H1 (cell line): Measurements from ENCODE around the gene PAQR9. TPM values are rescaled to one million over a fixed set of nuclear protein-coding genes. Genes with fewer than 3 reads are reported as not detected.
A peak's percentile ranks its signal among the peaks of the same experiment; 100 is the strongest.

Experiments
- CTCF ChIA-PET: fragments of 300-600 bp; sonication (Branson Sonifier 250); formaldehyde crosslinking; loops from one replicate; lab custom pipeline; 2021; ENCODE audit not compliant: partially characterized antibody; lab: Charles Lee
- POLR2A ChIA-PET: fragments of 300-600 bp; sonication (Branson Sonifier 250); formaldehyde crosslinking; loops from one replicate; lab custom pipeline; 2021; ENCODE audit warnings: inconsistent platforms; ENCODE audit not compliant: partially characterized antibody; lab: Charles Lee
- DNase-seq, 2 experiments: peaks; one replicate each; pipeline versions ENCODE4 v3.0.0 to v3.0.0-alpha.2; 2010 to 2022; ENCODE audit warnings: low spot score in 2 of 2, low read depth in 1 of 2, mixed read lengths in 1 of 2
- FAIRE-seq: peaks from 2 replicates; lab custom pipeline; 2011; peaks lifted over from hg19 to GRCh38; lab: Jason Lieb, UNC
- H2AFZ ChIP-seq: 2 replicates; pipeline ENCODE4 v1.8.1; 2012; ENCODE audit warnings: low read length, inconsistent platforms
- H2AK5ac ChIP-seq: 2 replicates; pipeline ENCODE4 v1.6.1; 2013; ENCODE audit warnings: low read depth, low read length
- H2BK120ac ChIP-seq: replicated peaks from 2 replicates; pipeline ENCODE3; 2013; ENCODE audit warnings: low read depth, low read length, inconsistent platforms
- H2BK12ac ChIP-seq: 2 replicates; pipeline ENCODE4 v1.6.1; 2013; ENCODE audit warnings: low read depth, low read length
- H2BK15ac ChIP-seq: 2 replicates; pipeline ENCODE4 v1.6.1; 2013; ENCODE audit warnings: low read length
- H2BK20ac ChIP-seq: 2 replicates; pipeline ENCODE4 v1.6.1; 2013; ENCODE audit warnings: low read length
- H2BK5ac ChIP-seq: 2 replicates; pipeline ENCODE4 v1.6.1; 2013; ENCODE audit warnings: low read depth, low read length
- H3K14ac ChIP-seq: 2 replicates; pipeline ENCODE4 v1.6.1; 2013; ENCODE audit warnings: inconsistent platforms; ENCODE audit not compliant: insufficient read length
- H3K18ac ChIP-seq: 2 replicates; pipeline ENCODE4 v1.6.1; 2013; ENCODE audit warnings: low read length; ENCODE audit errors: extremely low read depth
- H3K23ac ChIP-seq: 2 replicates; pipeline ENCODE4 v1.6.1; 2013; ENCODE audit warnings: inconsistent platforms; ENCODE audit not compliant: insufficient read length
- H3K23me2 ChIP-seq: 2 replicates; pipeline ENCODE4 v1.6.1; 2013; ENCODE audit warnings: low read depth, low read length
- H3K27ac ChIP-seq: 2 replicates; pipeline ENCODE4 v1.6.1; 2011; ENCODE audit warnings: low read depth, low read length, inconsistent platforms
- H3K27me3 ChIP-seq, 4 experiments: replicated peaks in 1 of 4; 1 replicate in 1 of 4; 2 replicates in 3 of 4; pipeline versions ENCODE4 v1.6.1 to v1.8.1; 2011 to 2013; ENCODE audit warnings: low read length in 3 of 4, mild to moderate bottlenecking in 3 of 4, inconsistent platforms in 2 of 4, mixed read lengths in 2 of 4, moderate library complexity in 1 of 4; ENCODE audit not compliant: control insufficient read depth in 3 of 4, insufficient read depth in 3 of 4; ENCODE audit errors: extremely low read depth in 1 of 4
- H3K36me3 ChIP-seq, 4 experiments: 2 replicates each; pipeline versions ENCODE4 v1.6.1 to v1.8.1; 2011 to 2013; ENCODE audit warnings: mild to moderate bottlenecking in 4 of 4, low read length in 3 of 4, moderate library complexity in 2 of 4, control low read depth in 1 of 4, inconsistent platforms in 1 of 4; ENCODE audit not compliant: insufficient read depth in 4 of 4, control insufficient read depth in 2 of 4
- H3K4ac ChIP-seq: replicated peaks from 2 replicates; pipeline ENCODE3; 2013; ENCODE audit warnings: low read length, low read depth, mixed read lengths, inconsistent platforms; ENCODE audit not compliant: insufficient read length
- H3K4me1 ChIP-seq, 4 experiments: replicated peaks in 1 of 4; 1 replicate in 1 of 4; 2 replicates in 3 of 4; pipeline versions ENCODE4 v1.6.1 to v1.8.1; 2011 to 2013; ENCODE audit warnings: low read length in 3 of 4, inconsistent platforms in 2 of 4, mixed read lengths in 1 of 4; ENCODE audit not compliant: insufficient read depth in 4 of 4, control insufficient read depth in 3 of 4
- H3K4me2 ChIP-seq, 2 experiments: 2 replicates each; pipeline versions ENCODE4 v1.6.1 to v1.8.1; 2011 to 2013; ENCODE audit warnings: low read depth in 2 of 2, low read length in 2 of 2, control low read depth in 1 of 2, inconsistent platforms in 1 of 2, mild to moderate bottlenecking in 1 of 2; ENCODE audit not compliant: insufficient read depth in 1 of 2
- H3K4me3 ChIP-seq, 4 experiments: fragments of 200-600, 300-600 bp in 1 of 4; sonication (generic), shearing (Covaris generic), sonication (Bioruptor Twin) in 1 of 4; 2 replicates each; pipeline versions ENCODE4 v1.5.1 to v1.8.1; 2011 to 2016; ENCODE audit warnings: low read length in 4 of 4, low read depth in 3 of 4, control low read depth in 2 of 4, inconsistent platforms in 2 of 4, mild to moderate bottlenecking in 2 of 4, mixed read lengths in 1 of 4, moderate library complexity in 1 of 4; ENCODE audit not compliant: insufficient read depth in 2 of 4; ENCODE audit errors: extremely low read depth in 1 of 4
- H3K56ac ChIP-seq: replicated peaks from 2 replicates; pipeline ENCODE3; 2013; ENCODE audit warnings: low read depth, mild to moderate bottlenecking, mixed read lengths, low read length, inconsistent platforms; ENCODE audit not compliant: insufficient read length
- H3K79me1 ChIP-seq: 2 replicates; pipeline ENCODE4 v1.6.1; 2013; ENCODE audit warnings: low read depth, low read length, control low read depth
- H3K79me2 ChIP-seq, 2 experiments: 2 replicates each; pipeline versions ENCODE4 v1.6.1 to v1.8.1; 2012 to 2013; ENCODE audit warnings: low read length in 2 of 2, mild to moderate bottlenecking in 2 of 2, inconsistent platforms in 1 of 2; ENCODE audit not compliant: insufficient read depth in 2 of 2, control insufficient read depth in 1 of 2
- H3K9ac ChIP-seq, 4 experiments: replicated peaks in 1 of 4; 1 replicate in 1 of 4; 2 replicates in 3 of 4; pipeline versions ENCODE4 v1.6.1 to v1.8.1; 2011 to 2013; ENCODE audit warnings: low read depth in 3 of 4, low read length in 3 of 4, control low read depth in 2 of 4, mild to moderate bottlenecking in 2 of 4, moderate library complexity in 2 of 4, inconsistent platforms in 1 of 4; ENCODE audit errors: extremely low read depth in 1 of 4
- H3K9me3 ChIP-seq, 2 experiments: 2 replicates each; pipeline versions ENCODE4 v1.6.1 to v1.8.1; 2012 to 2013; ENCODE audit warnings: mild to moderate bottlenecking in 2 of 2, moderate library complexity in 2 of 2, control low read depth in 1 of 2, inconsistent platforms in 1 of 2, low read depth in 1 of 2, low read length in 1 of 2, mixed read lengths in 1 of 2; ENCODE audit not compliant: insufficient read depth in 2 of 2
- H4K20me1 ChIP-seq, 2 experiments: replicated peaks in 1 of 2; 2 replicates each; pipeline versions ENCODE3 to v1.8.1; 2011 to 2013; ENCODE audit warnings: inconsistent platforms in 2 of 2, low read length in 2 of 2, mild to moderate bottlenecking in 1 of 2; ENCODE audit not compliant: insufficient read depth in 2 of 2, control insufficient read depth in 1 of 2
- H4K5ac ChIP-seq: 2 replicates; pipeline ENCODE4 v1.6.1; 2013; ENCODE audit warnings: low read length, low read depth, mixed read lengths, inconsistent platforms; ENCODE audit not compliant: insufficient read length
- H4K8ac ChIP-seq: 2 replicates; pipeline ENCODE4 v1.8.0; 2013; ENCODE audit warnings: mild to moderate bottlenecking, moderate library complexity, low read length, inconsistent platforms; ENCODE audit not compliant: insufficient read depth; ENCODE audit errors: extremely low read depth
- H4K91ac ChIP-seq: replicated peaks from 2 replicates; pipeline ENCODE3; 2013; ENCODE audit warnings: low read length, mixed read lengths, inconsistent platforms; ENCODE audit not compliant: insufficient read length
- BRCA1 ChIP-seq: IDR thresholded peaks from 2 replicates; pipeline ENCODE4 v1.6.1; 2012; ENCODE audit warnings: low read depth, low read length, improper control_type of control experiment
- HDAC2 ChIP-seq, 2 experiments: fragments of 300-600 bp in 1 of 2; sonication (generic) in 1 of 2; IDR thresholded peaks; 2 replicates each; pipeline ENCODE4 v1.6.1; 2011 to 2012; ENCODE audit warnings: low read depth in 2 of 2, low read length in 2 of 2, mild to moderate bottlenecking in 2 of 2, moderate library complexity in 2 of 2, borderline replicate concordance in 1 of 2, inconsistent platforms in 1 of 2
- KDM4A ChIP-seq: IDR thresholded peaks from one replicate; pipeline ENCODE4 v1.7.1; 2012; ENCODE audit warnings: low read depth, mild to moderate bottlenecking, moderate library complexity, low read length, inconsistent platforms; ENCODE audit not compliant: severe bottlenecking
- NANOG ChIP-seq: IDR thresholded peaks from 2 replicates; pipeline ENCODE4 v1.6.1; 2011; ENCODE audit warnings: low read length, low read depth, mild to moderate bottlenecking, inconsistent platforms; ENCODE audit not compliant: insufficient read depth, poor library complexity, severe bottlenecking
- NRF1 ChIP-seq: IDR thresholded peaks from 2 replicates; pipeline ENCODE4 v1.6.1; 2011; ENCODE audit warnings: mild to moderate bottlenecking, low read depth, low read length, improper control_type of control experiment
- SAP30 ChIP-seq: fragments of 300-600 bp; sonication (generic); IDR thresholded peaks from 2 replicates; pipeline ENCODE4 v1.7.1; 2012; ENCODE audit warnings: low read length, moderate library complexity, mild to moderate bottlenecking, inconsistent platforms; ENCODE audit not compliant: insufficient read depth, insufficient replicate concordance
- SIRT6 ChIP-seq: IDR thresholded peaks from one replicate; pipeline ENCODE4 v1.7.1; 2012; ENCODE audit warnings: low read length, inconsistent platforms
- TAF7 ChIP-seq: optimal IDR thresholded peaks from 2 replicates; pipeline ENCODE3; 2011; ENCODE audit warnings: low read depth, mild to moderate bottlenecking, inconsistent platforms, low read length, moderate library complexity, borderline replicate concordance
- YY1 ChIP-seq: IDR thresholded peaks from 2 replicates; pipeline ENCODE4 v1.6.1; 2011; ENCODE audit warnings: low read depth, mild to moderate bottlenecking, low read length
- WGBS, 2 experiments: shearing (Covaris generic) in 1 of 2; methylation state at CpG; one replicate each; pipeline versions ENCODE4 v1.1.6 to v1.1.7; 2013 to 2015; ENCODE audit warnings: low lambda C conversion rate in 2 of 2, mixed read lengths in 2 of 2, inconsistent platforms in 1 of 2, low coverage in 1 of 2, missing lambda C conversion rate in 1 of 2; ENCODE audit not compliant: insufficient replicate concordance in 2 of 2, insufficient coverage in 1 of 2, insufficient read length in 1 of 2; ENCODE audit errors: extremely low coverage in 1 of 2, missing lambda C conversion rate in 1 of 2; 5-methylcytosine and 5-hydroxymethylcytosine counted together
- polyA plus RNA-seq, 7 experiments: library from polyadenylated mRNA; depleted of rRNA in 3 of 7; stranded (reverse) in 5 of 7; unstranded in 2 of 7; fragments of >200 nt in 5 of 7; fragments of 200-250 nt in 2 of 7; gene quantifications; 1 replicate in 5 of 7; 2 replicates in 1 of 7; 4 replicates in 1 of 7; pipeline versions ENCODE4 v1.2.1 to v1.2.3, GENCODE V29; 2011 to 2013; ENCODE audit warnings: missing spikeins in 2 of 7, mixed read lengths in 2 of 7
- total RNA-seq: library from RNA; stranded (reverse); fragmentation: NEBNext Ultra II Directional; extraction: Animal tissue kit (Norgen Biotek cat#: 25700); gene quantifications from 2 replicates; pipeline ENCODE4 v1.2.1, GENCODE V29; 2021

The PAQR9 gene
- total and polyA plus RNA-seq, 2 of the 8 experiments (the other 6 are each of a cell fraction or from before 2014, with no cell fraction given), result 2.6 to 5.2 TPM

DNA sequence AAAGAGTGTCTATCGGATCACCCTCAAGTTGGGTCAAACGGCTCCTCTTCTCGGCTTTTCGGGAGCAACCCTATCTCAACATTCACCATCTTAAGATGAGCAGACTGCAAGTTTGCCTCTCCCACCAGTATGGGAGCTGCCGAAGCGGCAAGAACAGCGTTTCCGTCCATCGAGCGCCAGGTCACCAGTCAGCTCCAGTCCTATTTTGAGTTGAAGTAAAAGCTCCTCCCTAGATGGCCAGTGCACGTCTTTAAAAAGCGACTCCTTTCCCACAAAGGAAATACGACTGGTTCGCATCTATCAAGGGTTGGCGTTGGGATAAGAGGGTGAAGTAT lies 37.5 kb upstream of the PAQR9 start:
- no peaks in the 10 kb centered on the region for H3K27me3 ChIP-seq
- H2AFZ ChIP-seq, result peak overlapping the region; percentile 82; the same call in 1 of the 2 replicates
- peak overlapping the region; percentile 93 for H2BK5ac ChIP-seq
- no peak overlapping the region for H2BK20ac ChIP-seq
- 0 out of 2 replicates have a peak overlapping the region, but pooled peaks have one; percentile 55 for H2BK15ac ChIP-seq
- peak overlapping the region; percentile 27 for H4K91ac ChIP-seq
- H2BK12ac ChIP-seq, result peak overlapping the region; percentile 84; the same call in 1 of the 2 replicates
- ChIA-PET POLR2A (interaction anchor here (0.7 to 3.2 kb wide), 22 partner anchors 10 to 971 kb away, joined by 3 to 25 read pairs (median 4); partner anchors contain the start of genes DIPK2A and PAQR9), CTCF (interaction anchor here (0.6 to 2.6 kb wide), 5 partner anchors 15 to 651 kb away, joined by 4 to 12 read pairs (median 6); no protein-coding TSS in a partner anchor)
- peak overlapping the region; percentile 87 to 98 (median 92) for H3K9ac ChIP-seq
- H3K79me2 ChIP-seq, result peaks cover 35 to 50% of the 10 kb centered on the region in 2 experiments
- H3K56ac ChIP-seq, result no peak overlapping the region
- DNase-seq, result no peak
- FAIRE-seq, result no peak
- H3K23ac ChIP-seq, result no peak overlapping the region
- H4K5ac ChIP-seq, result peak overlapping the region; percentile 73
- no peak overlapping the region for H2BK120ac ChIP-seq
- WGBS, 2 experiments, result 4% methylated on average over 15 of the region's 15 CpGs; no CpG with 5 or more reads in 1 of the 2 experiments
- peaks cover 0 to 2% of the 10 kb centered on the region in 2 experiments for H4K20me1 ChIP-seq
- H3K4ac ChIP-seq, result peak overlapping the region; percentile 61
- H3K14ac ChIP-seq, result no peak overlapping the region
- no peaks in the 10 kb centered on the region; the same call in 1 of the 2 replicates for H3K79me1 ChIP-seq
- peak overlapping the region; percentile 81 to 99 (median 90) for H3K4me3 ChIP-seq
- no peaks in the 10 kb centered on the region for H3K9me3 ChIP-seq
- H4K8ac ChIP-seq, result no peak overlapping the region
- H3K4me2 ChIP-seq, result peak overlapping the region; percentile 78 to 85
- no peak overlapping the region for H2AK5ac ChIP-seq
- peaks cover 7% of the 10 kb centered on the region; the same call in 1 of the 2 replicates for H3K23me2 ChIP-seq
- H3K27ac ChIP-seq, result peak overlapping the region; percentile 89
- no peaks in the 10 kb centered on the region for H3K36me3 ChIP-seq
- TF ChIP-seq TAF7 (peak; percentile 5), BRCA1 (no peak), SIRT6 (no peak), NRF1 (no peak), HDAC2 (IDR thresholded peaks at IDR 0.05; ENCODE audit: borderline replicate concordance in 1 of 2, low read depth in 2 of 2, low read length in 2 of 2) (0 out of 4 replicates have a peak, but pooled peaks of 1 of the 2 experiments have one; percentile 5), NANOG (no peak), KDM4A (peak; percentile 69), YY1 (peak; percentile 90), SAP30 (no peak)
- peak overlapping the region; percentile 72; the same call in 1 of the 2 replicates for H3K18ac ChIP-seq
- peaks cover 0 to 4% (median 2%) of the 10 kb centered on the region in 4 experiments; a peak in 2 of 7 replicates for H3K4me1 ChIP-seq
